PC-3 (cell line): ENCODE results near the gene SLC36A1.

Experiments used
- CTCF ChIP-seq: fragments of 300-600 bp; sonication (generic); conservative IDR thresholded peaks from 2 replicates; pipeline ENCODE4 v1.5.1; 2017; ENCODE audit warnings: antibody characterized with exemption, low read depth, mild to moderate bottlenecking, low read length
- EZH2 ChIP-seq: fragments of 300-600 bp; sonication (generic); IDR thresholded peaks from one replicate; pipeline ENCODE4 v1.6.1; 2017; ENCODE audit warnings: antibody characterized with exemption, mild to moderate bottlenecking, low read length; ENCODE audit not compliant: unreplicated experiment

- TF ChIP-seq CTCF (no peak), EZH2 (no peak)
Measured at GRCh38 chr5:151522226-151522625, 74.8 kb downstream of the SLC36A1 start.
